ENCODE results near the gene PHOSPHO2. TPM values are rescaled to one million over a fixed set of nuclear protein-coding genes. Genes with fewer than 3 reads are reported as not detected.

Gene PHOSPHO2
- 1 to 10 TPM; 3.6 to 8.6 (median 6.1) TPM for total RNA-seq
- 11.3 TPM for total RNA-seq (2013)
- total RNA-seq = 1.4 to 4.5 (median 2.6) reads per million in 29 experiments

GRCh38 chr2:169694113-169694893 is at the start of gene PHOSPHO2, which contains the start of gene CFAP210:
Gene PHOSPHO2 (plus strand): TSS chr2:169694469. CDS start chr2:169700972, 6,503 bp downstream.
Gene CFAP210 (minus strand): TSS chr2:169694405. CDS start chr2:169694327, 78 bp downstream.
- ChIA-PET POLR2A (interaction anchor here (0.5 to 3.4 kb wide), 8 partner anchors 11 to 329 kb away, joined by 3 to 25 read pairs (median 4); partner anchors contain the start of gene SSB (in 1 of the 2)), CTCF (interaction anchor here (1.1 to 2.3 kb wide), 2 partner anchors 11 to 13 kb away, joined by 3 to 9 read pairs; no protein-coding TSS in a partner anchor)
- peaks cover 14% of the 10 kb centered on the region for H3K36me3 Mint-ChIP-seq
- H3K27me3 ChIP-seq (replicated peaks in 1 of 2; ENCODE audit: control insufficient read depth in 2 of 2, extremely low read depth in 1 of 2, insufficient read depth in 2 of 2, low read length in 1 of 2) = no peaks in the 10 kb centered on the region
- H3K4me3 ChIP-seq (ENCODE audit: control insufficient read depth in 1 of 2, extremely low read depth in 1 of 2, low read length in 1 of 2) = peak within 1 kb of the TSS; percentile 69 to 80
- DNase-seq (peak; percentile 95 to 100 (median 99)), ATAC-seq (replicated peaks in 1 of 4) (peak; percentile 96 to 99 (median 98))
- under 1% methylated on average over 33 of the region's 63 CpGs for WGBS (ENCODE audit: insufficient coverage)
- peak within 1 kb of the TSS; percentile 88 to 92 for H3K27ac Mint-ChIP-seq
- H3K4me1 ChIP-seq (ENCODE audit: control insufficient read depth in 1 of 2, extremely low read depth in 1 of 2, insufficient read depth in 2 of 2, low read length in 2 of 2) = peaks cover 3 to 9% of the 10 kb centered on the region in 2 experiments
- H3K36me3 ChIP-seq (ENCODE audit: control insufficient read depth in 2 of 2, extremely low read depth in 1 of 2, insufficient read depth in 1 of 2, low read length in 1 of 2) = peaks cover 2 to 4% of the 10 kb centered on the region in 2 donors
- H3K9me3 Mint-ChIP-seq = peaks cover 4 to 15% (median 9%) of the 10 kb centered on the region in 3 donors
- peaks cover 5 to 9% of the 10 kb centered on the region in 2 donors for H3K27me3 Mint-ChIP-seq
- no peaks in the 10 kb centered on the region for H3K9me3 ChIP-seq
- peak within 1 kb of the TSS; percentile 88 for H3K27ac ChIP-seq (ENCODE audit: low read length)
- peaks cover 13 to 18% (median 17%) of the 10 kb centered on the region in 3 donors for H3K4me1 Mint-ChIP-seq
- H3K4me3 Mint-ChIP-seq = peak within 1 kb of the TSS; percentile 83 to 97 (median 87)

GRCh38 chr2:169647496-169647895 is 46.8 kb upstream of the PHOSPHO2 start:
- DNase-seq = no peak
- H3K4me1 ChIP-seq (ENCODE audit: control insufficient read depth in 1 of 2, extremely low read depth in 1 of 2, insufficient read depth in 2 of 2, low read length in 2 of 2) = no peaks in the 10 kb centered on the region
- no peak overlapping the region for H3K27ac ChIP-seq (ENCODE audit: low read length)
- ATAC-seq (replicated peaks in 1 of 4) = no peak
- H3K36me3 ChIP-seq (ENCODE audit: control insufficient read depth in 2 of 2, extremely low read depth in 1 of 2, insufficient read depth in 1 of 2, low read length in 1 of 2) = no peaks in the 10 kb centered on the region
- no peak overlapping the region for H3K27ac Mint-ChIP-seq
- no peaks in the 10 kb centered on the region for H3K4me1 Mint-ChIP-seq
- H3K4me3 Mint-ChIP-seq = no peak overlapping the region
- WGBS (ENCODE audit: insufficient coverage) = 100% methylated on average over 1 of the region's 2 CpGs
- H3K27me3 Mint-ChIP-seq = peaks cover 0 to 5% of the 10 kb centered on the region in 2 donors
- no peaks in the 10 kb centered on the region for H3K36me3 Mint-ChIP-seq
- ChIA-PET POLR2A (no interaction called here), CTCF (no interaction called here)
- H3K9me3 Mint-ChIP-seq = peaks cover 0 to 7% (median 0%) of the 10 kb centered on the region in 3 donors
- no peaks in the 10 kb centered on the region for H3K9me3 ChIP-seq
- no peak overlapping the region for H3K4me3 ChIP-seq (ENCODE audit: control insufficient read depth in 1 of 2, extremely low read depth in 1 of 2, low read length in 1 of 2)
- H3K27me3 ChIP-seq (replicated peaks in 1 of 2; ENCODE audit: control insufficient read depth in 2 of 2, extremely low read depth in 1 of 2, insufficient read depth in 2 of 2, low read length in 1 of 2) = peaks cover 0 to 2% of the 10 kb centered on the region in 2 experiments

- no peaks in the 10 kb centered on the region for H3K4me1 ChIP-seq (ENCODE audit: control insufficient read depth in 1 of 2, extremely low read depth in 1 of 2, insufficient read depth in 2 of 2, low read length in 2 of 2)
- ChIA-PET CTCF (no interaction called here), POLR2A (no interaction called here)
- H3K36me3 Mint-ChIP-seq = no peaks in the 10 kb centered on the region
- no peak overlapping the region for H3K4me3 ChIP-seq (ENCODE audit: control insufficient read depth in 1 of 2, extremely low read depth in 1 of 2, low read length in 1 of 2)
- no peak overlapping the region for H3K27ac Mint-ChIP-seq
- H3K27ac ChIP-seq (ENCODE audit: low read length) = no peak overlapping the region
- no peaks in the 10 kb centered on the region for H3K9me3 ChIP-seq
- ATAC-seq (replicated peaks in 1 of 4) (no peak), DNase-seq (no peak)
- no peaks in the 10 kb centered on the region for H3K4me1 Mint-ChIP-seq
- H3K36me3 ChIP-seq (ENCODE audit: control insufficient read depth in 2 of 2, extremely low read depth in 1 of 2, insufficient read depth in 1 of 2, low read length in 1 of 2) = no peaks in the 10 kb centered on the region
- no peak overlapping the region for H3K4me3 Mint-ChIP-seq
- peaks cover 0 to 5% of the 10 kb centered on the region in 2 experiments for H3K27me3 ChIP-seq (replicated peaks in 1 of 2; ENCODE audit: control insufficient read depth in 2 of 2, extremely low read depth in 1 of 2, insufficient read depth in 2 of 2, low read length in 1 of 2)
- H3K27me3 Mint-ChIP-seq = peaks cover 9 to 15% of the 10 kb centered on the region in 2 donors
- WGBS (ENCODE audit: insufficient coverage) = no CpG with 5 or more reads among the region's 1 CpG
- H3K9me3 Mint-ChIP-seq = peaks cover 0 to 1% (median 0%) of the 10 kb centered on the region in 3 donors
Observed at GRCh38 chr2:169649278-169649677, 45.0 kb upstream of the PHOSPHO2 start.

GRCh38 chr2:169653636-169654035 is 40.6 kb upstream of the PHOSPHO2 start:
- H3K4me1 Mint-ChIP-seq = no peaks in the 10 kb centered on the region
- ATAC-seq (replicated peaks in 1 of 4) (no peak), DNase-seq (no peak)
- H3K27me3 ChIP-seq (replicated peaks in 1 of 2; ENCODE audit: control insufficient read depth in 2 of 2, extremely low read depth in 1 of 2, insufficient read depth in 2 of 2, low read length in 1 of 2) = peaks cover 0 to 9% of the 10 kb centered on the region in 2 experiments
- H3K9me3 Mint-ChIP-seq = no peaks in the 10 kb centered on the region
- no peak overlapping the region for H3K27ac Mint-ChIP-seq
- no peaks in the 10 kb centered on the region for H3K36me3 Mint-ChIP-seq
- H3K27ac ChIP-seq (ENCODE audit: low read length) = no peak overlapping the region
- CTCF ChIA-PET = no interaction called here
- H3K27me3 Mint-ChIP-seq = peaks cover 14 to 20% of the 10 kb centered on the region in 2 donors
- no peaks in the 10 kb centered on the region for H3K4me1 ChIP-seq (ENCODE audit: control insufficient read depth in 1 of 2, extremely low read depth in 1 of 2, insufficient read depth in 2 of 2, low read length in 2 of 2)
- no peak overlapping the region for H3K4me3 ChIP-seq (ENCODE audit: control insufficient read depth in 1 of 2, extremely low read depth in 1 of 2, low read length in 1 of 2)
- POLR2A ChIA-PET = no interaction called here
- no peaks in the 10 kb centered on the region for H3K9me3 ChIP-seq
- no peak overlapping the region for H3K4me3 Mint-ChIP-seq
- no peaks in the 10 kb centered on the region for H3K36me3 ChIP-seq (ENCODE audit: control insufficient read depth in 2 of 2, extremely low read depth in 1 of 2, insufficient read depth in 1 of 2, low read length in 1 of 2)
- WGBS (ENCODE audit: insufficient coverage) = 59% methylated on average over 2 of the region's 3 CpGs

- DNase-seq (no peak), ATAC-seq (replicated peaks in 1 of 4) (no peak)
- CTCF ChIA-PET = interaction anchor here in 1 of 2 donors (0.6 kb wide), 1 partner anchor 1052 kb away, joined by 4 read pairs; no protein-coding TSS in a partner anchor
- Mint-ChIP-seq H3K36me3 (no peaks in the 10 kb centered on the region), H3K4me3 (no peak overlapping the region), H3K27me3 (peaks cover 14 to 20% of the 10 kb centered on the region in 2 donors), H3K4me1 (no peaks in the 10 kb centered on the region), H3K27ac (no peak overlapping the region), H3K9me3 (no peaks in the 10 kb centered on the region)
- 62% methylated on average over 2 of the region's 3 CpGs for WGBS (ENCODE audit: insufficient coverage)
- no peak overlapping the region for H3K4me3 ChIP-seq (ENCODE audit: control insufficient read depth in 1 of 2, extremely low read depth in 1 of 2, low read length in 1 of 2)
- H3K27me3 ChIP-seq (replicated peaks in 1 of 2; ENCODE audit: control insufficient read depth in 2 of 2, extremely low read depth in 1 of 2, insufficient read depth in 2 of 2, low read length in 1 of 2) = peaks cover 0 to 9% of the 10 kb centered on the region in 2 experiments
- H3K36me3 ChIP-seq (ENCODE audit: control insufficient read depth in 2 of 2, extremely low read depth in 1 of 2, insufficient read depth in 1 of 2, low read length in 1 of 2) = no peaks in the 10 kb centered on the region
- H3K4me1 ChIP-seq (ENCODE audit: control insufficient read depth in 1 of 2, extremely low read depth in 1 of 2, insufficient read depth in 2 of 2, low read length in 2 of 2) = no peaks in the 10 kb centered on the region
- H3K9me3 ChIP-seq = no peaks in the 10 kb centered on the region
- POLR2A ChIA-PET = interaction anchor here in 1 of 2 donors (0.7 kb wide), 1 partner anchor 1349 kb away, joined by 5 read pairs; no protein-coding TSS in a partner anchor
- no peak overlapping the region for H3K27ac ChIP-seq (ENCODE audit: low read length)
Observed at GRCh38 chr2:169656164-169656563, 38.1 kb upstream of the PHOSPHO2 start.

GRCh38 chr2:169658877-169659276 is 35.4 kb upstream of the PHOSPHO2 start:
- H3K9me3 ChIP-seq = no peaks in the 10 kb centered on the region
- Mint-ChIP-seq H3K4me1 (no peaks in the 10 kb centered on the region), H3K27ac (no peak overlapping the region), H3K27me3 (peaks cover 5 to 10% of the 10 kb centered on the region in 2 donors), H3K9me3 (no peaks in the 10 kb centered on the region), H3K4me3 (no peak overlapping the region), H3K36me3 (no peaks in the 10 kb centered on the region)
- WGBS (ENCODE audit: insufficient coverage) = no CpG with 5 or more reads among the region's 1 CpG
- ChIA-PET POLR2A (no interaction called here), CTCF (no interaction called here)
- DNase-seq (no peak), ATAC-seq (replicated peaks in 1 of 4) (no peak)
- H3K27ac ChIP-seq (ENCODE audit: low read length) = no peak overlapping the region
- peaks cover 0 to 4% of the 10 kb centered on the region in 2 experiments for H3K27me3 ChIP-seq (replicated peaks in 1 of 2; ENCODE audit: control insufficient read depth in 2 of 2, extremely low read depth in 1 of 2, insufficient read depth in 2 of 2, low read length in 1 of 2)
- no peaks in the 10 kb centered on the region for H3K4me1 ChIP-seq (ENCODE audit: control insufficient read depth in 1 of 2, extremely low read depth in 1 of 2, insufficient read depth in 2 of 2, low read length in 2 of 2)
- H3K4me3 ChIP-seq (ENCODE audit: control insufficient read depth in 1 of 2, extremely low read depth in 1 of 2, low read length in 1 of 2) = no peak overlapping the region
- no peaks in the 10 kb centered on the region for H3K36me3 ChIP-seq (ENCODE audit: control insufficient read depth in 2 of 2, extremely low read depth in 1 of 2, insufficient read depth in 1 of 2, low read length in 1 of 2)
